HepG2 (cell line): ENCODE results near the gene ARID3C. TPM values are rescaled to one million over a fixed set of nuclear protein-coding genes. Genes with fewer than 3 reads are reported as not detected.
A peak's percentile ranks its signal among the peaks of the same experiment; 100 is the strongest.

ENCODE experiments used
- ARHGAP35 ChIP-seq: sonication (generic); formaldehyde crosslinking; IDR thresholded peaks from 2 replicates; pipeline ENCODE4 v1.9.0; 2022; ENCODE audit warnings: mild to moderate bottlenecking, inconsistent platforms, moderate library complexity, missing genetic modification reagents, borderline replicate concordance
- FLYWCH1 ChIP-seq: sonication (generic); formaldehyde crosslinking; IDR thresholded peaks from 2 replicates; pipeline ENCODE4 v1.8.1; 2023; ENCODE audit warnings: mild to moderate bottlenecking, missing genetic modification reagents
- FOXK2 ChIP-seq: fragments of 450-650 bp; IDR thresholded peaks from 2 replicates; pipeline ENCODE4 v1.6.1; 2016
- HOXA5 ChIP-seq: sonication (generic); formaldehyde crosslinking; IDR thresholded peaks from 2 replicates; pipeline ENCODE4 v1.4.0; 2020; ENCODE audit warnings: missing genetic modification reagents
- LBX2 ChIP-seq: sonication (generic); formaldehyde crosslinking; IDR thresholded peaks from 2 replicates; pipeline ENCODE4 v1.5.0; 2020; ENCODE audit warnings: missing genetic modification reagents, mild to moderate bottlenecking, borderline replicate concordance
- NFRKB ChIP-seq: fragments of 450-650 bp; IDR thresholded peaks from 2 replicates; pipeline ENCODE4 v1.6.1; 2017
- NFYC ChIP-seq: IDR thresholded peaks from 2 replicates; pipeline ENCODE4 v1.6.1; 2016; ENCODE audit warnings: missing genetic modification reagents, missing compliant biosample characterization
- PCBP2 ChIP-seq: fragments of 200-400 bp; formaldehyde crosslinking; optimal IDR thresholded peaks from 2 replicates; pipeline ENCODE3; 2018; ENCODE audit warnings: low read length, low read depth; ENCODE audit not compliant: poor library complexity, severe bottlenecking
- PRDM10 ChIP-seq: sonication (generic); formaldehyde crosslinking; IDR thresholded peaks from 2 replicates; pipeline ENCODE4 v1.4.0; 2020; ENCODE audit warnings: low read depth, missing genetic modification reagents
- RFX1 ChIP-seq: fragments of 450-650 bp; IDR thresholded peaks from 2 replicates; pipeline ENCODE4 v1.6.1; 2017
- STAG1 ChIP-seq: sonication (generic); formaldehyde crosslinking; IDR thresholded peaks from 2 replicates; pipeline ENCODE4 v1.4.0; 2020; ENCODE audit warnings: missing genetic modification reagents
- TOPORS ChIP-seq: sonication (generic); formaldehyde crosslinking; IDR thresholded peaks from 2 replicates; pipeline ENCODE4 v1.8.0; 2023; ENCODE audit warnings: mild to moderate bottlenecking, missing genetic modification reagents
- ZBTB3 ChIP-seq: sonication (generic); formaldehyde crosslinking; IDR thresholded peaks from 2 replicates; pipeline ENCODE4 v1.4.0; 2020; ENCODE audit warnings: low read depth, mild to moderate bottlenecking, moderate library complexity, missing genetic modification reagents, borderline replicate concordance
- ZFP36L1 ChIP-seq: sonication (generic); formaldehyde crosslinking; IDR thresholded peaks from 2 replicates; pipeline ENCODE4 v1.8.0; 2022; ENCODE audit warnings: mild to moderate bottlenecking, missing genetic modification reagents, moderate library complexity
- ZNF362 ChIP-seq: sonication (generic); formaldehyde crosslinking; IDR thresholded peaks from 2 replicates; pipeline ENCODE4 v1.4.0; 2020; ENCODE audit warnings: missing genetic modification reagents, mild to moderate bottlenecking, borderline replicate concordance
- ZNF773 ChIP-seq: sonication (generic); formaldehyde crosslinking; IDR thresholded peaks from 2 replicates; pipeline ENCODE4 v1.4.0; 2020; ENCODE audit warnings: missing genetic modification reagents, borderline replicate concordance
- ZNF776 ChIP-seq: sonication (generic); formaldehyde crosslinking; IDR thresholded peaks from 2 replicates; pipeline ENCODE4 v1.4.0; 2020; ENCODE audit warnings: mild to moderate bottlenecking, missing genetic modification reagents
- ZSCAN5A ChIP-seq: sonication (generic); formaldehyde crosslinking; IDR thresholded peaks from 2 replicates; pipeline ENCODE4 v1.8.0; 2022; ENCODE audit warnings: mild to moderate bottlenecking, missing genetic modification reagents, borderline replicate concordance
- polyA plus RNA-seq, 8 experiments: library from polyadenylated mRNA; depleted of rRNA in 3 of 8; stranded (reverse) in 7 of 8; unstranded in 1 of 8; fragments of >200 nt; fragmentation: Illumina TruSeq in 4 of 8; extraction: Trizol in 4 of 8; gene quantifications; 2 replicates each; pipeline versions ENCODE4 v1.2.1 to v1.2.3, GENCODE V29; 2011 to 2016; ENCODE audit warnings: low read depth in 4 of 8, missing spikeins in 1 of 8, mixed read lengths in 1 of 8; ENCODE audit not compliant: insufficient read depth in 1 of 8
- total RNA-seq, 5 experiments: library from RNA; depleted of rRNA; stranded (reverse); fragments of >200 nt; fragmentation: Illumina TruSeq; extraction: Trizol; gene quantifications; 2 replicates each; pipeline ENCODE4 v1.2.3, GENCODE V29; 2016; ENCODE audit warnings: low read depth in 1 of 5

ARID3C gene
- total and polyA plus RNA-seq, 2 of the 13 experiments (the other 11 are each of a cell fraction or from before 2014, with no cell fraction given) = not detected

- TF ChIP-seq PRDM10 (peak; percentile 90), RFX1 (no peak), NFYC (CRISPR knock-in tag) (peak; percentile 90), ZNF773 (CRISPR knock-in tag) (no peak), PCBP2 (no peak), ZSCAN5A (no peak; the same call in 1 of the 2 replicates), FLYWCH1 (no peak), ZNF362 (CRISPR knock-in tag) (no peak), ARHGAP35 (CRISPR knock-in tag) (no peak; the same call in 1 of the 2 replicates), TOPORS (CRISPR knock-in tag) (peak; percentile 75; the same call in 1 of the 2 replicates), ZNF776 (CRISPR knock-in tag) (peak; percentile 42; the same call in 1 of the 2 replicates), FOXK2 (0 out of 2 replicates have a peak, but pooled peaks have one; percentile 11), ZFP36L1 (CRISPR knock-in tag) (0 out of 2 replicates have a peak, but pooled peaks have one; percentile 4), STAG1 (CRISPR knock-in tag) (0 out of 2 replicates have a peak, but pooled peaks have one; percentile 20), HOXA5 (CRISPR knock-in tag) (peak; percentile 94), NFRKB (no peak), ZBTB3 (CRISPR knock-in tag) (no peak), LBX2 (CRISPR knock-in tag) (no peak)
These were observed 23.2 kb upstream of the ARID3C start, which contains the start of gene IL11RA (continued) for GRCh38 chr9:34651876-34652601.
